Stimulated activated naive B cell treated with anti-CD40 and anti-IgM and Interleukin-4, amounts not matched to agents 10 μg/mL and 1 μg/mL and 100 μg/mL, for 72 hours (primary cell): ENCODE measurements around the gene ABHD12.

ENCODE experiments used
- ATAC-seq, 2 donors: fragments of 150-1000 bp; cut with Tn5 transposase; replicated peaks; 2 replicates each; pipeline ENCODE4 v1.10.0; 2021; ENCODE audit warnings: moderate library complexity in 1 of 2
- DNase-seq: peaks from one replicate; pipeline ENCODE4 v3.0.0; 2021
- H3K27ac Mint-ChIP-seq: one replicate; pipeline ENCODE4 v1.8.0; 2022; ENCODE audit warnings: mild to moderate bottlenecking, mixed read lengths
- H3K27me3 Mint-ChIP-seq, 2 donors: one replicate each; pipeline ENCODE4 v1.8.0; 2022; ENCODE audit warnings: mixed read lengths in 2 of 2
- H3K36me3 Mint-ChIP-seq, 2 donors: one replicate each; pipeline ENCODE4 v1.8.0; 2022; ENCODE audit warnings: mixed read lengths in 2 of 2, mild to moderate bottlenecking in 1 of 2
- H3K4me1 Mint-ChIP-seq, 2 donors: one replicate each; pipeline ENCODE4 v1.8.0; 2022; ENCODE audit warnings: mixed read lengths in 2 of 2, mild to moderate bottlenecking in 1 of 2
- H3K4me3 Mint-ChIP-seq, 2 donors: one replicate each; pipeline ENCODE4 v1.8.0; 2022; ENCODE audit warnings: mild to moderate bottlenecking in 2 of 2, mixed read lengths in 2 of 2, moderate library complexity in 1 of 2
- H3K9me3 Mint-ChIP-seq, 2 donors: one replicate each; pipeline ENCODE4 v1.8.0; 2022; ENCODE audit warnings: mixed read lengths in 2 of 2, mild to moderate bottlenecking in 1 of 2

The ABHD12 gene

DNA sequence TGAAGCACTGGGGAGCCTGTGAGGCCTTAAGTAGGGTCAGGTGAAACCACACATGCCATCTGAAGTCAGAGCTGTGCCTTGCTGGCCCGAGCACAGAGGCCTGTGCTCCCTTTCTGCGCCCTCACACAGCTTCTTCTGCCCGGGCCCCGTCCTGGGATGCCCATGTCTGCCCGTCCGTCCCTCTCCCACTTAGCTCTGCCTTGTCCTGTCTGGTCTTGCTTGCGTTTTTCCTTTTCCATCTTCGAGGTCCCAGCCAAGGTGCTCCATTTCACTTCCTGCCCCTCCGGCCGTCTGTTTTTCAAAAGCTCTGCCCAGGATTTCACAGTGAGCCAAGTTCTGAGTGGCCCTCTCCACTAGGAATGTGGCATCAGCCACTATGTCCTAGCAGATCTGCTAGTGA is 97.1 kb downstream of the ABHD12 start:
- H3K36me3 Mint-ChIP-seq, result peaks cover 53 to 70% of the 10 kb centered on the region in 2 donors
- H3K9me3 Mint-ChIP-seq, result no peaks in the 10 kb centered on the region
- DNase-seq, result no peak
- H3K27me3 Mint-ChIP-seq, result no peaks in the 10 kb centered on the region
- H3K4me1 Mint-ChIP-seq, result peaks cover 18 to 39% of the 10 kb centered on the region in 2 donors
- no peak overlapping the region for H3K4me3 Mint-ChIP-seq
- ATAC-seq, result no peak
- peak overlapping the region; percentile 88 for H3K27ac Mint-ChIP-seq

DNA sequence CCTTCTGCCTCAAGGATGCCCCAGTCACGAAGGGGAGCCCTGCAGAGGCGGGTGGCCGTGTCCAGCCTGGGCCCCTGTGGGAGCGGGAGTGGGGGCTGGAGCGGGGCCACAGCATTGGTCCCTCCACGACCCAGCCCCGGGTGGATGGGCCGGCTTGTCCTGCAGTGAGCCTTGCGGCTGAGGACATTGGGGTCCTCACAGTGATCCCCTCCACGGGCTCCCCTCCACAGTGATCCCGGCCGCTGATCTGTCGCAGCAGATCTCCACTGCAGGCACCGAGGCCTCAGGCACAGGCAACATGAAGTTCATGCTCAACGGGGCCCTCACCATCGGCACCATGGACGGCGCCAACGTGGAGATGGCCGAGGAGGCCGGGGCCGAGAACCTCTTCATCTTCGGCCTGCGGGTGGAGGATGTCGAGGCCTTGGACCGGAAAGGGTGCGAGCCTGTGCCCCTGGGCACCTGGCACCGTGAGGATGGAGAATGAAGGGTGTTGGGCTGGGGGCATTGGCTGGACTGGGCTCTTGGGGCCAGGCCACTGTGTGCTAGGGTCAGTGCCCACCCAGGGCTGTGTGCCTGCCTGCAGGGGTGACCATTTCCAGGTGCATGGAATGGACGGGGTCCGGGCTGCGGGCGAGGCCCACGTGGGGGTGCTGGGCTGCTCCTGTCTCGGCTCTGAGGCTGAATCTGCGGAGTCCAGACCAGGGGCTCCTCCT is 98.3 kb downstream of the ABHD12 start:
- H3K27me3 Mint-ChIP-seq, result no peaks in the 10 kb centered on the region
- ATAC-seq, result no peak
- no peaks in the 10 kb centered on the region for H3K9me3 Mint-ChIP-seq
- peaks cover 58 to 73% of the 10 kb centered on the region in 2 donors for H3K36me3 Mint-ChIP-seq
- H3K4me3 Mint-ChIP-seq, result no peak overlapping the region
- no peak for DNase-seq
- H3K4me1 Mint-ChIP-seq, result peaks cover 17 to 35% of the 10 kb centered on the region in 2 donors
- peak overlapping the region; percentile 51 for H3K27ac Mint-ChIP-seq

DNA sequence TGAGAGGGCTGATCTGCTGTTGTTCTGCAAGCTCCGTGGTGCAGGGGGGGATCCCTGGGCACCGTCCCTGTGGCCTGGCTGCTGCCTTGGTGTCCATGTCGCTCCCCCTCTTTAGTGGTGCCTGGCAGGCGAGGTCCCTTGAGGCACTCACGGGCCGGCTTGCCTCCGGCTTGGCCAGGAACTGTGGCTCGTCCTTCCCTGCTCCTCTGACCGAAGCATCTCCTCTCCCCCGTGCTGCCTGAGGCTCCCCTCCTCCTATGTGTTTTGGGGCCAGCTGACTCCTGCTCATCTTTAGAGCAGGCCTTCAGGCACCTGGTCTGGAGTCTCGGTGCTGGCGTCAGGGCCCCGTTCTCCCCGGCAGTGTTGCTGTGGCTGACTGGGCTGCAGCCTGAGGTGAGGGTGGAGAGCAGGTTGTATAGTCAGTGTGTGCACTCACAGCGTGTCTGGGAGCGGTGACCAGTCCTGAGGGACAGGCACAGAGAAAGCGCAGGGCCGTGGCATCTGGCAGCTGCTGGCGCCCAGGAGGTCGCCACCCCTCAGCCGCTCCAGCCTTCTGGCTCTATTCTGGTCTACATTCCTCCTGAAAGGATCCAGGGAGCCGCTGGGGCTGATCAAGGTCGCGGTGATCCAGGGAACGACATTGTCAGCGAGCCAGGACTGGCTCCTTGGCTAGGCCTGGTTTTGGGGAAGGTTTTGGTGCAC is 99.1 kb downstream of the ABHD12 start:
- peaks cover 13 to 27% of the 10 kb centered on the region in 2 donors for H3K4me1 Mint-ChIP-seq
- H3K27me3 Mint-ChIP-seq, result no peaks in the 10 kb centered on the region
- no peak for ATAC-seq
- DNase-seq, result no peak
- H3K36me3 Mint-ChIP-seq, result peaks cover 66 to 80% of the 10 kb centered on the region in 2 donors
- H3K4me3 Mint-ChIP-seq, result no peak overlapping the region
- no peaks in the 10 kb centered on the region for H3K9me3 Mint-ChIP-seq
- no peak overlapping the region for H3K27ac Mint-ChIP-seq

DNA sequence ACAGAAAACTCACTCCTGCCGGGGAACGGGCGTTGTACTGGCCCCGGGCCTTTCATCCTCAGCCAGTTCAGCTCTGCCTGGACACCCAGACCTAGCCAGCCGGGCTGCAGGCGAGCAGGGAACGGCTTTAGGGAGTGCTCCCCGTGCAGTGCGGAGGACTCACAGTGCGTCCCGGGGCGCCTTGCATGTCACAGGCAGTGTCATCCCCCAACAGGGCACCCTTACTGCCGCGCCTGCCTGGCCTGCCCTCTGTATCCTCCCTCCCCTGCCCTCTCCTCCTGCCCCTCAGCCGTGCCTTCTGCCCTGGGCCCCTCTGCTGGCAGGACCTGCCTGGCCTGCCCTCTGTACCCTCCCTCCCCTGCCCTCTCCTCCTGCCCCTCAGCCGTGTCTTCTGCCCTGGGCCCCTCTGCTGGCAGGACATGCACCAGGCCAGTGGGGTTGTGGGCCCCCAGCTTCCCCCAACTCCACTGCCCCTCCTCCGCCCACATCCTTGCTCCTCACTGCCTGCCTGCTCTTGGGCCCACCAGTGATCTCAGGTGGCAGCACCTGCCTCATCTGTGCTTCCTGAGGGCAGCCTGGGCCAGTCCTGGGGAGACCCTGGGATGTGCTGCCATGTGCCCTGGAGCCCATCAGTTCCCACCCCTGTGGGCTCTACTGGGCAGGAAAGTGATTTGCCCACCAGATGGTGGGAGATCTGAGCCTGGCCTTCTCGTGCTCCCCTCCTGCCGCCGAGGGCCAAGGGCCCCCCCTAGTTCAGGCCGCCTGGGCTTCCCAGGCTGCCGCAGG is 99.8 kb downstream of the ABHD12 start:
- DNase-seq, result no peak
- Mint-ChIP-seq H3K4me3 (no peak overlapping the region), H3K4me1 (peaks cover 12 to 25% of the 10 kb centered on the region in 2 donors), H3K27ac (peak overlapping the region; percentile 76), H3K9me3 (no peaks in the 10 kb centered on the region), H3K36me3 (peaks cover 71 to 82% of the 10 kb centered on the region in 2 donors), H3K27me3 (no peaks in the 10 kb centered on the region)
- ATAC-seq, result no peak

DNA sequence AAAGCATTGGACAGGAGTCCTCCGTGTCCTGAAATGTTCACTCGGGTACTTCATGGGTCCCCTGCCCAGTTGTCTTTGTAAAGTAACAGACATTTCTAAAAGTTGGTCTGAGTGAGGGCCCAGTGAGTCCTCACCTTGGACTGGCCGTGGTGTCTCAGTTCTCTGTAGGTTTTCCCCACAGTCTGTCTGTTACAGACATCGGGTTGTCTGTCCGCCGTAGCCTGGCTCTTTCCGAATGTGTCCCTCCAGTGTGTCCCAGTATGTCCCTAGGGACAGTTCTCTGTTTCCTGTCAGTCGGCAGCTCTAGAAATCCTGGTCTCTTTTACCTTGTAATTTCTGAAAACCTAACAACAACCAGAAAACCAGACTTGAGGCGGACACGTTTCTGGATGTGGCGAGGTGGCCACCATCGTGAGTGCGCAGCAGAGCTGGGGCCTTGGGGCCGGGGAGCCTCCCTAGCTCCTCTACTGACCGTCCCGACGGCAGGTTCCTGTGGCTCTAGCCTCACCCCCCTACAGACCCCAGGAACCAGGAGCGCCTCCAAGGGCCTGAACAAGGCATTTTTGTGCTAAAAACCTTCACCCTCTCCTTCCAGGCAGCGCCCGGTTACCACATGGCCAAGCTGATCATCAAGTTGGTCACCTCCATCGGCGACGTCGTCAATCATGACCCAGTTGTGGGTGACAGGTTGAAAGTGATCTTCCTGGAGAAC is 100.6 kb downstream of the ABHD12 start:
- Mint-ChIP-seq H3K4me1 (peaks cover 12 to 20% of the 10 kb centered on the region in 2 donors), H3K36me3 (peaks cover 77 to 84% of the 10 kb centered on the region in 2 donors), H3K9me3 (no peaks in the 10 kb centered on the region), H3K27ac (no peak overlapping the region), H3K4me3 (peak overlapping the region in 1 of 2 donors; percentile 25), H3K27me3 (no peaks in the 10 kb centered on the region)
- ATAC-seq (no peak), DNase-seq (no peak)

DNA sequence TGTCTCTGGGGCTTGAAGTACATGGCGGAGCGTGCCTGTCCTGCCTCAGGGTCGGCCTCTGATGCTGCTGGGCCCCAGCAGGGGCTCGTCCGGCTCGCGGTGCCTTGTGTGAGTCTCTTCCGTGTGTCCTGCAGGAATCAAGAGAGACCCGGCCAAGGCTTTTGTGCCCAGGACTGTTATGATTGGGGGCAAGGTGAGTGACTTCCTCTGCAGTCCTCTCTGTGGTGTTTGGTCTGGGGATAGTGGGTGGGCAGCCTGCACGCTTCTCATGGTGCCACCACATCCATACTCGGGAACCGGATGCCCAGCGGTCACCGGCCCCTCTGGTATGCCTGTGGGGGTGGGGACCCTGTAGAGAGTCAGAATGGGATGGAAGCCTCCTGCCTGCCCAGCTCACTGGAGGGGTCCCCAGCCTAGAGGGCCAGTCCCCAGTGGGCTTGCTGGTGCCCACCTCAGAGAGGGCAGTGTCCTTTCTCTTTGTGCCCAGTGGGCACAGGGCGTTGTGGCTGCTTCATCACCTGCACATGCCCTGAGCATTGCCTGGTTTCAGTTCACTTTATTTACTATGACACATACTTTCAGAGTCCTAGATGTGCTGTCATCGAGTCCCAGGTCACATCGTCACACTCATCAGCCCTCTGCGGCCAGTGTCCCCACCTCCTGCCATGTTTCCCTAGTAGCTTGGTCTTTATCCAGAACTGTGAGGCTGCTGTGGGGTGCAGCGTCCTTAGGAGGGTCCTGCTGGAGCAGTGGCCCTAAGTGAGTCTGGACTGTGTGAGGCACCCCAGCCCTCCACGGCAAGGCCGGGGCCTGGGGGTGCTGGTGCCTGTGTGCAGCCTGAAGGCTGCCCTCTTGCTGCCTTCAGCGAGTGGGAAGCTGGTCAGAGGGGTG is 102.1 kb downstream of the ABHD12 start:
- DNase-seq (peak; percentile 45), ATAC-seq (peak; percentile 98 to 99)
- Mint-ChIP-seq H3K4me3 (no peak overlapping the region), H3K27me3 (no peaks in the 10 kb centered on the region), H3K9me3 (no peaks in the 10 kb centered on the region), H3K4me1 (peaks cover 8 to 11% of the 10 kb centered on the region in 2 donors), H3K36me3 (peaks cover 78 to 85% of the 10 kb centered on the region in 2 donors), H3K27ac (no peak overlapping the region)

DNA sequence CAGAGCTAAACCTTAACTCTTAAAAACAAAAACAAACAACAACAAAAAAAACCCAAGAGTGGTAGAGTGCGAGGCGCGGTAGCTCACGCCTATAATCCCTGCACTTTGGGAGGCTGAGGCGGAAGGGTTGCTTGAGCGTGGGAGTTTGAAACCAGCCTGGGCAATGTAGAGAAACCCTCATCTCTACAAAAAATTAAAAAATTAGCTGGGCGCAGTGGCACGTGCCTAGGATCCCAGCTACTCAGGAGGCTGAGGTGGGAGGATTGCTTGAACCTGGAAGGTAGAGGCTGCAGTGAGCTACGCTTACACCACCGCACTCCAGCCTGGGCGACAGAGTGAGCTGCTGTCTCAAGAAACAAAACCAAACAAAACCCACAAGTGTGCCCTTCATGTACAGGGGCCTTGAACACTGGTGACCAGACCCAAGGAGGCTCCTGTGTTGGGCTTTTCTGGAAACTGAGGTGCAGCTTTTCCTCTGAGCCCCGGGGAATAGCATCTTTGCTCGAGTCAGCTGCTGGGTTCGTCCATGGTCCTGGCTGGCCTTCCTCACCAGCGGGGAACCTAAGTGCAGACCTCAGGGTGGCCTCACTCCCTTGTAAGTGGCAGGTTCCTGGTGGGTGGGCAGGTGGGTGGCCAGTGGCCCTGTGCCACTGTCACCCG is 102.9 kb downstream of the ABHD12 start:
- Mint-ChIP-seq H3K4me3 (no peak overlapping the region), H3K4me1 (peaks cover 9 to 13% of the 10 kb centered on the region in 2 donors), H3K27me3 (no peaks in the 10 kb centered on the region), H3K27ac (no peak overlapping the region), H3K9me3 (no peaks in the 10 kb centered on the region), H3K36me3 (peaks cover 75 to 82% of the 10 kb centered on the region in 2 donors)
- ATAC-seq, result no peak
- no peak for DNase-seq

DNA sequence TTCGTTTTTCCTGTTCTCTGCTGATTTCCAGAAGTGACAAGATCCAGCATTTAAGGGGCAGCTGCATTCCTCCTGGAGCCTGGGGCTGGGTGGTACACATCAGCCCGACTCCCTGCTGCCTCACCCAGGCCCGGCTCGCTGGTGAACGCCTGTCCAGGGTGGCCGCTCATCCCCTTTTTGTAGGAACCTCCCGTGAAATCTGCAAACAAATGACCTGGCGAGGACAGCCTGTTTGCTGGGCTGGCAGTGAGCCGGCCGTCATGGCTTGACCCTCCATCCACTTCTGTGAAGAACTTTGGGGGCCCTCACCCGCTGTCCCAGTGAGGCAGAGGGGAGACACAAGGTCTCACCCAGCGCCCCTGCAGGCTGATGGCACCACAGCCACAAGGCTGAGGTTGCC is 103.7 kb downstream of the ABHD12 start:
- Mint-ChIP-seq H3K4me1 (peaks cover 17 to 22% of the 10 kb centered on the region in 2 donors), H3K36me3 (peaks cover 76 to 81% of the 10 kb centered on the region in 2 donors), H3K4me3 (no peak overlapping the region), H3K27me3 (no peaks in the 10 kb centered on the region), H3K9me3 (no peaks in the 10 kb centered on the region), H3K27ac (no peak overlapping the region)
- ATAC-seq, result no peak
- no peak for DNase-seq

DNA sequence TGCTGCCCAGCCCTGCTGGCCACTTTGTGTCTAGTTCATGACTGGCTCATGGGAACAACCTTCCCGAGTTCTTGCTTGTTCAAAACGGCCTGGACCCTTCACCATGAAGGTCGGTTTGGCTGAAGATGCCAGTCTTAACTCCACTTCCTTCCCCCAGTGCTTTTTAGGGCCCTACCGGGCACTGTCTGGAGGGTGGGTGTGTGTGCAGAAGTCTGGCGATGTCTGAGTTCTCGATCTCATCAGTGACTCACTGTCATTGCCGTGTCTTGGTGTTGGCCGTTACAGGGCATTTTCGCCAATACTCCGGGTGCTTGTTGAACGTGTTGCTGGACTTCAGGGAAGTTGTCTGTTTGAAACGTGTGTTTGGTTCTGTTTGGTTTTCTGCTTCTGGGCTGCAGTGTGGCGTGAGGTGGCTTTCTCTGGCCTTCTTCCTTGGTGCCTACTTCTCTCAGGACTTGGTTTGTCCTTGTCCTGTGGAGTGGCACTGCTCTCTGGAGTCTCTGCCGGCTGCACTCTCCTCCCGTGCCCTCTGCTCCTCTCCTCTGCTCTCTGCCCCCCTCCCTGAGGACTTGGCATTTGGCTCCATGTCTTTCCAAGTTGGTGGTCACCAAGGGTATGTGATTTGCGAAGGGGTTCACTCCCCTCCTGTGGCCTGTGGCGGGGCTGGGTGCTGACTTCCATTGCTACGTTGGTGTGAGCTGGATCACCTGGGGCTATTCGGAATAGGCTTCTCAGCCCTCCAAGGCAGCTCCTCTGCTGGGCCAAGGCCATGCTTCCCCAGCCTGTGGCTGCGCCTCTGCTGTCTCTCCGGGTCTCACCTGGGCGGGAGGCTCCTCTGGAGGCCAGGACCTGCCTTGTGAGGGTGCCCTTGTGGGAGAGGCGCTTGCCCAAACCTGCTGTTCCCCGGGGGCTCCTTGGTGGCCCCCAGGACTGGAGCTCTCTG is 104.5 kb downstream of the ABHD12 start:
- Mint-ChIP-seq H3K36me3 (peaks cover 69 to 73% of the 10 kb centered on the region in 2 donors), H3K27me3 (no peaks in the 10 kb centered on the region), H3K9me3 (no peaks in the 10 kb centered on the region), H3K27ac (peak overlapping the region; percentile 14), H3K4me1 (peaks cover 20 to 30% of the 10 kb centered on the region in 2 donors), H3K4me3 (no peak overlapping the region)
- ATAC-seq (no peak), DNase-seq (no peak)

DNA sequence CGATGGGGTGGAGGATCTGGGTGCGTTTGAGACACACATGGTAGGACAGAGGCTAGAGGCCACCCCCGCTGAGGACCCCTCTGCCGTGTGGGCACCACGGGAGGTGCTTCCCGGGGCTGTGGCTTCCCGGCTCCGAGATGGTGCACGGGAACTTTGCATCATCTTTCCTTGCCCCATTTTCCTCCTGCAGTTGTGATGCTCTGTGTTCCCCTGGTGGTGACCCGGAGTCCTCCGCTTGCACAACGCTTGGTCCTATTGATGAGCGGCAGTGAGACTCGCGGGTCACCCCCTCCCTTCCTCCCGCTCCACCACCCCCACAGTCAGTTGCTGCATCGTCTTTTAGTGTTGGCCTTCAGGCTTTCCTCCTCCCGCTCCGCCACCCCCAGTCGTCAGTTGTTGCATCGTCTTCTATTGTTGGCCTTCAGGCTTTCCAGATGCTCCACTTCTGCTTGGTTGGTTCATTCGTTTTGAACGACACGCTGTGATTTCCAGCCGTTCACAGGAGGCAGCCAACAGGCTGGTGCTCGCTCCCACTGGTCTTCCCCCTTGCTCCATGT is 105.5 kb downstream of the ABHD12 start:
- no peaks in the 10 kb centered on the region for H3K27me3 Mint-ChIP-seq
- peaks cover 65 to 71% of the 10 kb centered on the region in 2 donors for H3K36me3 Mint-ChIP-seq
- ATAC-seq (no peak), DNase-seq (no peak)
- H3K9me3 Mint-ChIP-seq, result no peaks in the 10 kb centered on the region
- no peak overlapping the region for H3K27ac Mint-ChIP-seq
- peaks cover 27 to 39% of the 10 kb centered on the region in 2 donors for H3K4me1 Mint-ChIP-seq
- no peak overlapping the region for H3K4me3 Mint-ChIP-seq

DNA sequence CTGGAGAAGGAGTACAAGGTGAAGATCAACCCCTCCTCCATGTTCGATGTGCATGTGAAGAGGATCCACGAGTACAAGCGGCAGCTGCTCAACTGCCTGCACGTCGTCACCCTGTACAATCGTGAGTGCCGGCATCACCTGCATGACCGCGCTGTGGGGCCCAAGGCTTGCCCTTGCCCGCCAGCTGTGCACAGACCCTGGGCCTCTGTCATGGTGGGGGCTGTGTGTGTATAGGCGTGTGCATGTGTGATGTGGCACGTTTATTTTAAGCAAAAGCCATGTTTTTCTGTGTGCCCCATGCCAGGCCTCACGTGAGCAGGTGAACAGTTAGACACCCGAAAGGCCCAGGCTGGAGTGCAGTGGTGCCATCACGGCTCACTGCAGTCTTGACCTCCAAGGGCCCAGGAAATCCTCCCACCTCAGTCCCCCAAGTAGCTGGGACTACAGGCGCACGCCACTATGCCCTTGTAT is 106.5 kb downstream of the ABHD12 start:
- Mint-ChIP-seq H3K27ac (no peak overlapping the region), H3K27me3 (no peaks in the 10 kb centered on the region), H3K4me3 (no peak overlapping the region), H3K4me1 (peaks cover 31 to 45% of the 10 kb centered on the region in 2 donors), H3K36me3 (peaks cover 59 to 68% of the 10 kb centered on the region in 2 donors), H3K9me3 (no peaks in the 10 kb centered on the region)
- ATAC-seq (no peak), DNase-seq (no peak)
